WI38 (cell line): ENCODE measurements around the gene ZNF175.

Source experiments
- H3K4me3 ChIP-seq: 2 replicates; pipeline ENCODE4 v1.5.1; 2011; ENCODE audit warnings: low read depth, mild to moderate bottlenecking, control low read depth, low read length
- TF ChIP-seq, protein P1 (sequence below): IDR thresholded peaks from 2 replicates; pipeline ENCODE4 v1.5.1; 2012; ENCODE audit warnings: low read depth, mild to moderate bottlenecking, control low read depth, low read length

The ZNF175 gene

DNA sequence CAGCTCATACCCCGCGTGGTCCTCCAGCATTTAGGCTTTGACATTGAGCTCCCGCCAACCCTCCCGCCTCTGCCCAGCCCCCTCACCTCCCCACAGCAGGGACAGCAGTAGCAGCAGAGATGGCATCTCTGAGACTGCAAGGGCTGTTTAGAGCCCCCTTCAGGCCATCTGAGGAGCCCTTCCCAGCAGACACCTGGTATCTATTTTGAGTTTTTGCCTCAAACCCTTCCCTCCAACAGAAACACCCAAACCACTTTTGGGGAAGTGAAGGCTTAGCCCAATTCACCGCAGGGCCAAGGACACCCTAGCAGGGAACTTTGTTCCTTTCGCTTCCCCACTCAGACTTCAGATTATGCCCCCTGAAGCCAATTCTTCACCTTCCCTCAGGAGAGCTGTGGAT, 6.3 kb upstream of the ZNF175 start:
- no peak overlapping the region for H3K4me3 ChIP-seq

DNA sequence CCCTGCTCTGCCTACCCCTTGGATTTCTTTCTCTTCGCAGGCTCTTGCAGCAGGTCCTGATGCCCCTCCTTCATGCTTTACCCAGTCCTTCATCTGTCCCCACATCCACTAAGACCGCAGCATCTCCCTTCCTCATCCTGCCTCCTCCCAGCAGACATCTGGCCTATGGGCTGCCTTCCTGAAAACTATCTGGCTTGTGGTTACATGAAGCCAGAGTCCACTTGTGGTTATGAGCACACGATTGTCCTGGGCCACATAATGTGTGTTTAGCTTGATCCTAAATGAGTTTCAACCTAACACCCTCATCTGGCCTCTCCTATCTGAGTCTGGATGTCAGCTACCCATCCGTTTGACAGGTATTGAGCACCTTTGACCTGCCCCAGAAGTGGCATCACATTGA, 5.5 kb upstream of the ZNF175 start:
- TF ChIP-seq, protein P1, sequence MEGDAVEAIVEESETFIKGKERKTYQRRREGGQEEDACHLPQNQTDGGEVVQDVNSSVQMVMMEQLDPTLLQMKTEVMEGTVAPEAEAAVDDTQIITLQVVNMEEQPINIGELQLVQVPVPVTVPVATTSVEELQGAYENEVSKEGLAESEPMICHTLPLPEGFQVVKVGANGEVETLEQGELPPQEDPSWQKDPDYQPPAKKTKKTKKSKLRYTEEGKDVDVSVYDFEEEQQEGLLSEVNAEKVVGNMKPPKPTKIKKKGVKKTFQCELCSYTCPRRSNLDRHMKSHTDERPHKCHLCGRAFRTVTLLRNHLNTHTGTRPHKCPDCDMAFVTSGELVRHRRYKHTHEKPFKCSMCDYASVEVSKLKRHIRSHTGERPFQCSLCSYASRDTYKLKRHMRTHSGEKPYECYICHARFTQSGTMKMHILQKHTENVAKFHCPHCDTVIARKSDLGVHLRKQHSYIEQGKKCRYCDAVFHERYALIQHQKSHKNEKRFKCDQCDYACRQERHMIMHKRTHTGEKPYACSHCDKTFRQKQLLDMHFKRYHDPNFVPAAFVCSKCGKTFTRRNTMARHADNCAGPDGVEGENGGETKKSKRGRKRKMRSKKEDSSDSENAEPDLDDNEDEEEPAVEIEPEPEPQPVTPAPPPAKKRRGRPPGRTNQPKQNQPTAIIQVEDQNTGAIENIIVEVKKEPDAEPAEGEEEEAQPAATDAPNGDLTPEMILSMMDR: no peak
- no peak overlapping the region for H3K4me3 ChIP-seq

More for the DNA sequence above, 6.3 kb upstream of the ZNF175 start:
- TF ChIP-seq, protein P1: no peak

DNA sequence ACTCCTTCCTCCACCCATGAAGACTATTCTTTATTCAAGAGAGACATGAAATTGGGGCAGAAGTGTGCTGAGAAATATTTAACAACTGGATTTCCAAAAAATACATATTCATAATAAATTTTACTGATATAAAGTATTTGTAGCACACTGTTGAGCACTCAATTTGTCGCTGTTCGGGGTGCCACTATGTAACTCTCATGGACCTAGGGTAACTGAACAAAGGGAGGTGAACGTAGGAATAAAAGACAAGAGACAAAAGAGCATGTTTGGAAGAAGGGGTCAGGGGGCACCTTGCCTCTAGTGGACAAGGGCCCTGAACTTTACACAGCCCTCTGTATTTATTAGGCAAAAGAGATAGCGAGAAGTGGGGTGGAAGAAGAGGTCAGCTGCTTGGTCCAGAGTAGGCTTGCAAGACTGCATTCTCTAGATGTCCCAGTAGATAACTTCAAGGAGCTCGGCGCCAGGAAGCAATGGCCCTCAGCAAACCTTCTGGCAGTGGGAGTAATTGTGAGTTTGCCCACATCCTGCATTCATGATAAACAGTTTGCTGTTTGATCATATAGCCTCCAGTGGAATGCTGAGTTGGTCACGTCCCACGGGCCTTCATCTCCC, 4.5 kb upstream of the ZNF175 start:
- H3K4me3 ChIP-seq: no peak overlapping the region
- TF ChIP-seq, protein P1: no peak

DNA sequence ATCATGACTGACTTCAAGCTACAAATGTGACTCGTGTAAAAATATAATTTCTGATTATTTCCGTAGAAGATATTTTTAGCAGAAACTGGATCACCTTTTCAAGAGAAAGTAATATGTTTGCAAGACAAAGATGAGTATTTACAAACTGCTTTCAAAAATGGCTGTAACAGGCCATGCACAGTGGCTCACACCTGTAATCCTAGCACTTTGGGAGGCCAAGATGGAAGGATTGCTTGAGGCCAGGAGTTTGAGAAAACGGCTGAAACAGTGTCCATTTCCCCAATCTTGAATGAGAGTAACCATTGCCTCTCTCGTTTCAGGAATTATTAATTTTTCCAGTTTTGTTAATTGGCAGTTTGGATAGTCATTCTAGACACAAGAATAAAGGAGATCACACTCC, 3.5 kb upstream of the ZNF175 start:
- TF ChIP-seq, protein P1: no peak
- H3K4me3 ChIP-seq: no peak overlapping the region

DNA sequence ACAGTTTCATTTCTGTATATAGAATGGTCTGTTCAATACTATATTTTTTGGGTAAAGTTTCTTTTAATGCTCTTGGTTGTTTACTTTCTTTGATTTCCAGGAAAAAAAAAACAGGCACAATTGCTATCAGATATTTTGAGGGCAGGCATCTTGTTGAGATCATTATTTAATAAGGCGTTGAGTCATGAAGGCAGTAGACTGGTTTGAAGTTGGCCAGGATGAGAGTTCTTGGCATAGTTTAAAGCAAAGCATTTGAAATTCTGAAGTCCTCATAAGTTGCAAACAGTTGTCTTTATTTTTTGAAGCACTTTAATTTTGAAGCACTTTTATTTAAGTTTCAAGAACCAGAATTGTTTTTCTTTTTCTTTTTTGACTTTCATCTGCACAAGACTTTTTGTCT, 2.6 kb upstream of the ZNF175 start:
- H3K4me3 ChIP-seq: no peak overlapping the region
- TF ChIP-seq, protein P1: no peak

DNA sequence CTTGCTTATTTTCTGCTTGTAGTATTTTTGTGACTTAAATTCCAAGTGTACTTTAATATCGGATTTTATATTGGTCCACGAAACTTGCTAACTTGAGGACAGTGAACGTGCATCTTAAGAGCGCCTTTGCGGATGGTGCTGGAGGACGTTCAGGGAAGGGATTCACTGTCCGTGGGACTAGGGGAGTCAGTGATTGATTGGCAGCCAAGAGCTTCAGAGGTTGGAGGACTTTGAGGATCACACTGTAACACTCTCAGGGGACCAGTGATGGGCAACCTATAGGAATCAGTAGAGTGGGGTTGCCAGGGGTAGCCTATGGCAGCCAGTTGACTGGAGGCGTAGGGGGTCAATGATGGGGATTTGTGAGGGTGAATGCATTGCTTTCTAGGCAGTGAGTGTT, 516 bp downstream of the ZNF175 start:
- TF ChIP-seq, protein P1: no peak
- H3K4me3 ChIP-seq: peak overlapping the region; percentile 87

DNA sequence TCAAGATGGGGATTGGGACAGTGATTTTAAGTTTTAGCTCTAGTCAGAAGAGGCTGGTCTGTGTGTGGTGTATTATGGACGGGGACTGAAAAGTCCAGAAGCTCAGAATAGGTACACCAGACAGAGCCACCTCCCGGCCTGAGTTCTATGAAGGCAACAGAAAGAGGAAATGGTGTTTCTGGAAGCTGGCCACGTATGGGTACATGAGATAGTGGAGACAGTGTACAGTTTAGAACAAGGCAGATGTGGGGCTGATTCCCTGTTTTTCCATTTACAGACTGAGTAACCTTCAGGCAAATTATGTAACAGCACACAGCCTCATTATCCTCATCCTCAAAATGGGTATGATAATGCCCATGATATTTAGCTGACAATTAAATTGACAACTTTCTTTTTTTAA, 1.3 kb downstream of the ZNF175 start:
- TF ChIP-seq, protein P1: no peak
- peak overlapping the region; percentile 87 for H3K4me3 ChIP-seq
